ENCODE measurements around the gene DENND6B.

The DENND6B gene

DNA sequence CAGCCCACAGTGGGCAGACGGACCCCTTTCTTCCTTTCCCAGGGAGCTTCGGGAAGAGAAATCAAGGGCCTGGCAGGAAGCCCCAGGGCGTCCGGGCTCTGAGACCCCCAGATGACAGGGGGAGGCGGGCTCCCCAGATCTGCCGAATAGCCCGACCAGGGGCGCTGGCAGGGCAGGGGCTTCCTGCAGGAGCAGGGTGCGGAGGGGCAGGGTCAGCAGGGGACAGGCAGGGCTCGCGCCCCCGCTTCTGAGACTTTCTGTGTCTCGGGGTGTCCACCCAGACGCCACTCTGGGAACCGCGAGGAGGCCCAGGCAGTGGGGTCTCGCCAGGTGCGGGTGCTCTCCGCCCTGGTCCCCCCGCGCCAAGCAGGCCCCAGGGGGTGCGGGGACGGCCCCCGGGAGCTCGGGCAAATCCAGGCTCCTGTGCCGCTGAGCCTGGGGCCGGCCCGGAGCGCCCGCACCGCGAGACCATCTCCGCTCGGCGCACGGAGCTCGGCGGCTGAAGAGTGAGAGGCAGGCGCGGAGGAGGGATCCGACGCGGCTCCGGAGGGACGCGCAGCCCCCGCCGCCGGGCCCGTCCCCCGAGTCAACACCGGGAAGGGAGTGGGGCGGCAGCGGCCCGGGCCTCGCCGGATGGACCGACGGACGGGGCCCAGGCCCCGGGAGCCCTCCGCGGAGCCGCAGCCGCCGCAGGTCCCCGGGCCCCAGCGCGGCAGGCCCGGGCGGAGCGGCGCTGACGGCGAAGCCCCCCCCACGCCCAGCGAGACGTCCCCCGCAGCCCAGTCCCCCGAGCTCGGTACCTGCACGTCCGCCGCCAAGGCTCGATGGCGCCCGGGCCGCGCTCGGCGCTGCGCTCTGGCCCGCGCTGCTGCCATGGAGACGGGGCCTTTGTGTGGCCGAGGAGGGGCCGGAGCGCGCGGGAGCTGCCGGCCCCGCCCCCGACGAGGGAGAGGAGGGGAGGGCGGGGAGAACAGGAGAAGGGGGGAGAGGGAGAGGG lies 19.8 kb downstream of the DENND6B start, which contains the start of gene PLXNB2:
Gene PLXNB2, minus strand, starts transcription at position 894 of the 997 bp plus-strand sequence. CDS start 17,062 bp downstream, outside the sequence.
- DNase-seq (ENCODE audit: low read depth) = no peak
- peak within 1 kb of the TSS; percentile 97 for H3K4me3 ChIP-seq (ENCODE audit: control insufficient read depth, low read depth, low read length)
- TF ChIP-seq, protein P1, sequence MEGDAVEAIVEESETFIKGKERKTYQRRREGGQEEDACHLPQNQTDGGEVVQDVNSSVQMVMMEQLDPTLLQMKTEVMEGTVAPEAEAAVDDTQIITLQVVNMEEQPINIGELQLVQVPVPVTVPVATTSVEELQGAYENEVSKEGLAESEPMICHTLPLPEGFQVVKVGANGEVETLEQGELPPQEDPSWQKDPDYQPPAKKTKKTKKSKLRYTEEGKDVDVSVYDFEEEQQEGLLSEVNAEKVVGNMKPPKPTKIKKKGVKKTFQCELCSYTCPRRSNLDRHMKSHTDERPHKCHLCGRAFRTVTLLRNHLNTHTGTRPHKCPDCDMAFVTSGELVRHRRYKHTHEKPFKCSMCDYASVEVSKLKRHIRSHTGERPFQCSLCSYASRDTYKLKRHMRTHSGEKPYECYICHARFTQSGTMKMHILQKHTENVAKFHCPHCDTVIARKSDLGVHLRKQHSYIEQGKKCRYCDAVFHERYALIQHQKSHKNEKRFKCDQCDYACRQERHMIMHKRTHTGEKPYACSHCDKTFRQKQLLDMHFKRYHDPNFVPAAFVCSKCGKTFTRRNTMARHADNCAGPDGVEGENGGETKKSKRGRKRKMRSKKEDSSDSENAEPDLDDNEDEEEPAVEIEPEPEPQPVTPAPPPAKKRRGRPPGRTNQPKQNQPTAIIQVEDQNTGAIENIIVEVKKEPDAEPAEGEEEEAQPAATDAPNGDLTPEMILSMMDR (IDR thresholded peaks at IDR 0.05; ENCODE audit: control insufficient read depth, insufficient read depth, low read depth, low read length, missing control alignments) = no peak

DNA sequence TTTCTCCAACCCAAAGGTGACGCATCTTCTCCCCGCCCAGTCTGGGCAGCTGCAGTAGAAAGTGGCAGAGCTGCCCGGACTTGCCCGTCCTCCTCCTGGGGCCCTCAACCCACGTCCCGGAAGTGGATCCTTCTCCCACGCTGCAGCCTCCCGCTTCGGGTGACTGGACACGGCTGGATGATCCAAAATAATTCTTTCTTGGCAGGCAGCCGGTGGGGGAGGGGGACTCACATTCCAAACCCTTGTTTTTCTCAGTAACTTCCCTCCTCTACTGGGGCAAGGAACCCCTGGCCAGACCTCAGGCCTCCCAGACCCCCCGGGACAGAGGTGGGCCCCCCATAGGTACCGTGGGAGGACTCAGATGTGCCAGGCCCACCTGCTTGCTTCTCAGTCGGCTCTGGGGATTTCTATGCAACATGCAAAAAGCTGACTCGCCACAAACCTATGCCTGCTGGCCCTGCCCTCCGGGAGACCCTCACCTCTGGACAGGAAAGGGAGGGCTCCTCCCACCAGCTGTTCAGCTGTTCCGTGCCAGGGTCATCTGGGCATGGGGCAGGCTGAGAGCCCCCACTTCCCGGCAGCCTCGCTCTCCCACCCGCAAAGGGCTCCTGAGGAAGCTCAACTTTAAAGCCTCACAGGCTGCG lies 20.8 kb downstream of the DENND6B start:
- peak overlapping the region; percentile 97 for H3K4me3 ChIP-seq (ENCODE audit: control insufficient read depth, low read depth, low read length)
- TF ChIP-seq, protein P1 (IDR thresholded peaks at IDR 0.05; ENCODE audit: control insufficient read depth, insufficient read depth, low read depth, low read length, missing control alignments) = no peak
- peak; percentile 88 for DNase-seq (ENCODE audit: low read depth)

DNA sequence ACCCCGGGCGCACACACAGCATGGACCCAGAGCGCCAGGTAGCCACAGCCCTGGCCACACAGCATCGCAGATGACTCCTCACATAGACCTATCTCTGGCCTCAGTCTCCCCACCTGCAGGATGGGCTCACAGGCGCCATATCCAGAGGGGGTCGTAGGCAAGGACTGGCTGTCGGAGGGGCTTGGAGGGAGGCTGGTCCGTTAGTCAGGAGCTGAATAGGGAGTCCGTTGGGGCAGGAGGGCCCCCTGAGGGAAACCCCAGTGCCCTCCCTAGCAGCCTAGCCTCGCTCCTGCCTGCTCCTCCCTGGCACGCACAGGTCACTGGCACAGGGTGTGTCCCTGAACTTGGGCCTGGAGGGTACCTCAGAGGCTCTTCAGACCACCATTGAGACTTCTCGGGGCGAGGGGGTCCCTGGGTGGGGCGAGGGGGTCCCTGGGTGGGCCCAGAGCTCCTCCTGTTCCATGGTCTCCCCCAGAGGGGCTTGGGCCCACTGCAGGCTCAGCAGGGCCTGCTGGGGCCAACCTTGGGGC lies 21.4 kb downstream of the DENND6B start:
- no peak for DNase-seq (ENCODE audit: low read depth)
- peak overlapping the region; percentile 97 for H3K4me3 ChIP-seq (ENCODE audit: control insufficient read depth, low read depth, low read length)
- TF ChIP-seq, protein P1 (IDR thresholded peaks at IDR 0.05; ENCODE audit: control insufficient read depth, insufficient read depth, low read depth, low read length, missing control alignments) = no peak

DNA sequence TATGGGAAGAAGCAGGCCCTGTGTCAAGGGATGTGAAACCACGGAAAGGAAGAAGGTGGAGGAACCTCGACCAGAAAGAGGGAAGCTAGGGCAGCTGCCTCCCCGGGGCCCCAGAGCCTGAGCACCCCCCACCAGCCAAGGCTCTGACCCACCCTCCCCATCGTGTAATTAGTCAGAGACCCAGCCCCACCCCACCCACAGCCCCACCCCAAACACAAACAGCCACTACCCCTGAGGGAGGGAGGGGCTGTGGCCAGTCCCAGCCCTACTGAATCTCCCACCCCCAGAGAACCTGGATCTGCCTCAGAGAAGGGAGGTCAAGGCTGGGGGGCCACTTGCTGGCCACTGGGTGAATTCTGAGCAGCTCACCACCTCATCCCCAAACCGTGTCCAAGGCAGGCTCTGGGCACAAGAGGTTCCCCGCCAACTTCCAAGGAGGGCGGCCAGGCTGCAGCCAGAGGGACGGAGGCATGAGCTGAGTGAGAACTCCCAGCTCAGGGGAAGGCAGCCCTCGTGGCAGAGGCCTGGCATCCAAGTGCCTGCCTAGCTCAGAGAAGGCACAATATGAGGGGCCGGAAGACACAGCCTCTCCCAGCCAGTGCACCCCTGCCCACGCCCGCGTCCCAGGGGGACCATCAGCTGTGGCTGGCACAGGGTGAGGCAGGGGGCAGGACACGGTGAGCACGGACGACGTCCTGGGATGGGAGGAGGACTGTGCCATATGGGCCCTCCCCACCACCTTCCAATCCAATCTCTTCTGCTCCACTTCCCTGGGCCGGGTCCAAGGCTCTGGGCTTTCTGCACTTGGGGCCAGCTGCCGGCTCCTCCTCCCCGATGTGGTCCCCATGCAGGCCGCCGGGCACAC lies 22.1 kb downstream of the DENND6B start:
- no peak for DNase-seq (ENCODE audit: low read depth)
- peak overlapping the region; percentile 97 for H3K4me3 ChIP-seq (ENCODE audit: control insufficient read depth, low read depth, low read length)
- TF ChIP-seq, protein P1 (IDR thresholded peaks at IDR 0.05; ENCODE audit: control insufficient read depth, insufficient read depth, low read depth, low read length, missing control alignments) = no peak

DNA sequence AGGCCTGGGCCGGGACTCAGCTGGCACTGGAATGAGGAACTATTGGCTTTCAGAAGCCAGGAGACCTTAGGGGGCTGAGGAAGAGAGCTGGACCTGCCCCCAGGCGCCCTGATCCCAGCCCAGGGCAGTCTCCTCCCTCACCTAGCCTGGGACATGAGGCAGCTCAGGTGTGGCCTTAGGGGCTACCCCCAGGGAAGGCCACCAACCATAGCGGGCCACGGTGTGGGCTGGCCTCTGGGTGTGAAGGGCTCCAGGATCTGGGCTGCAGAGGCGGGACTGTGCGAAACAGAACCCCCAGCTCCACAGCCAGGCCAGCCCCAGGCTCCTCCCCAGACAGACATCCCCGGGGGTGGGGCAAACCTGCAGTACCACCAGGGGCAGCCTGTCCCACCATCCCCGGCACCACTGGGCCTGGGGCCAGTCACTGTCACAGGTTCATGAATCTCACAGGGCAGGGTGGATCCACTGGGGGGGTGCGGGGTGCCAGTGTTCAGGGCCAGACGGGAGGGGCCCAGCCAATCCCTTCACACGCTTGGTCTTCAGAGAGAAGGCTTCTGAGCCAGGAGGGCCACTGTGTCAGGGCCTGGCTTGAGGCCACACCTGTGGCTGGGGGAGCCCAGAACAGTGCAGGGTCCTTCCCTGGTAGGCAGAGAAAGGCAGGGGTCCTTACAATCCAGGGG lies 22.8 kb downstream of the DENND6B start:
- TF ChIP-seq, protein P1 (IDR thresholded peaks at IDR 0.05; ENCODE audit: control insufficient read depth, insufficient read depth, low read depth, low read length, missing control alignments) = no peak
- DNase-seq (ENCODE audit: low read depth) = no peak
- peak overlapping the region; percentile 2; the same call in 1 of the 2 replicates for H3K4me3 ChIP-seq (ENCODE audit: control insufficient read depth, low read depth, low read length)
